GM21367 (cell line): Measurements from ENCODE around the gene AATK.

Experiments
- ATAC-seq: cut with Tn5 transposase; IDR thresholded peaks from one replicate; pipeline ENCODE4 v1.9.1; 2021; ENCODE audit not compliant: unreplicated experiment

Gene AATK

GRCh38 chr17:81131486-81132196 lies 34.4 kb downstream of the AATK start:
- ATAC-seq = no peak

DNA sequence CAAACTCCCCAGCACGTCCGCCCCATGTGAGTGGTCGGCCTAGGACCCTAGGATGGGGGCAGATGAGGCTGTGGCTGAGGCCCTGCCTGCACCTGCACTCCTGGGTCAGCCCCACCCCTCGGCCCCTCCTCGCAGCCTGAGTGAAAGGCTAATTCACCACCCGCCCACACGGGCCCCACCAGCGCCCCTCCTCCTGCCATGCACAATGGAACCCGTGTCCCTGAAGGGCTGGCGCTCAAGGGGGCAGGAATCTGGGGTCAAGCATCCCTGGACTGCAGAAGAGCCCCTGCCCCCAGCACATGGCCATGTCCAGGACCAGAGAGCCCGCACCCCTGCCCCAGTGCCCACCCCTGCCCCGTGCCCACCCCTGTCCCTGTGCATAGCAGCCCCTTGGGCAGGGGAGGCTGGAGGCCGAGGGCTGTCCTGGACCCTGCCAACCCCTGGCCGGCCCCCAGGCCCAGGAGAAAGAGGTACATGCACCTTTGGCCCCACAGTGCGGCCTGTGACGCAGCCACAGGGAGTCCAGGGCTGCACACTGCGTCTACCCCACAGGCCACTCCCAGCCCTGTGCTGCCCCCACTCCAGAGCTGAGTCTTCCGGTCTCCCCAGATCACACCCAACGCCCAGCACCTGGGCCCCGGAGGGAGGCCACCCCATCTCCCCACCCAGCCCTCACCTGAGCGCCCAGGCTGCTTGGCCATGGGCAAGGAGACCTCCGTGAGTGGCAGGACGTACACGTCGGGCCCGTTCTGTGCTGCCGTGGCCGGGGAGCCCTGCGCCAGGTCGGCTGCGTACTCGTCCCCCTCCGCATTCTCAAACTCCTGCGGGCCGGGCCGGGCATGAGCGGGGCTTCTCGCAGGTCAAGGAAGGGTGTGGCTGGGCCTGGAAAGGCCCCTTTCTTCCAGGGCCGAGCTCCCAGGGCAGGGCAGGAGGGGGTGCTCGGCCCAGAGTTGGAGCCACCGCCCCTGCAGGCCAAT lies 35.3 kb downstream of the AATK start:
- no peak for ATAC-seq

GRCh38 chr17:81129711-81130367 lies 36.2 kb downstream of the AATK start:
- no peak for ATAC-seq

DNA sequence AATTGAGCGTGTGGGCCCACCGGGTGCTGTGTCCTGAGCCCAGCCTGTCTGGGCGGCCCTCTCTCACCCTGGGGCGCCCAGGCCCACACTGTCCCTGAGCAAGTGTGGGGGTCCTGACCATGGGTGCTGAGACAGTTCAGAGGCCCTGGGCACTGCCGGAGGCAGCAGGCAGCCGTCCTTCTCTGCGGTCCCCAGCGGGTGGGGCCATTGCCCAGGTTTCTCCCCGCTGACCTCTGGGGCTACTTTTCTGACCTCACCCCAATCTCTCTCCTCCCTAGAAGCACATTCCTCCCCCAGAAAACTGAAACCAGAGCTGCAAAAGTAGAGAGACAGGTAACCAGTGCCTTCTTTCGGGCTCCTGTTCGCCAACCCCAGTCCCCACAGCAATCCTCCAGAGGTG lies 36.7 kb downstream of the AATK start:
- no peak for ATAC-seq

GRCh38 chr17:81128774-81129173 lies 37.2 kb downstream of the AATK start:
- no peak for ATAC-seq

GRCh38 chr17:81128338-81128737 lies 37.7 kb downstream of the AATK start:
- ATAC-seq = no peak

GRCh38 chr17:81127526-81128177 lies 38.4 kb downstream of the AATK start:
- ATAC-seq = no peak

DNA sequence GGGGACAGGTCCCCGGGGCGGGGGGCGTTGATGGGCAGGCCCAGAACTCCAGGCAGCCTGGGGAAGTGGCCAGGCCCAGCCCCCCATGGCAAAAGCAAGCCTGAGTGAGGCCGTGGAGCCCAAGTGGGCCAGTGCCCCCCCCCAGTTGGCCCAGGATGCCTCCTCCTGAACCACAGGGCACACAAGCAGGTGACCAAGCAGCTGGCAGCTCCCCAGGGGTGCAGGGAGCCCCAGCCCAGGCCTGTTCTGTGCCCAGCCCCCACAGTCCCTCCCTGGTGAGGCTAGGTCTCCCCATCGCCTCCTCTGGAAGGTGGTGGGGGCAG lies 38.9 kb downstream of the AATK start:
- no peak for ATAC-seq

DNA sequence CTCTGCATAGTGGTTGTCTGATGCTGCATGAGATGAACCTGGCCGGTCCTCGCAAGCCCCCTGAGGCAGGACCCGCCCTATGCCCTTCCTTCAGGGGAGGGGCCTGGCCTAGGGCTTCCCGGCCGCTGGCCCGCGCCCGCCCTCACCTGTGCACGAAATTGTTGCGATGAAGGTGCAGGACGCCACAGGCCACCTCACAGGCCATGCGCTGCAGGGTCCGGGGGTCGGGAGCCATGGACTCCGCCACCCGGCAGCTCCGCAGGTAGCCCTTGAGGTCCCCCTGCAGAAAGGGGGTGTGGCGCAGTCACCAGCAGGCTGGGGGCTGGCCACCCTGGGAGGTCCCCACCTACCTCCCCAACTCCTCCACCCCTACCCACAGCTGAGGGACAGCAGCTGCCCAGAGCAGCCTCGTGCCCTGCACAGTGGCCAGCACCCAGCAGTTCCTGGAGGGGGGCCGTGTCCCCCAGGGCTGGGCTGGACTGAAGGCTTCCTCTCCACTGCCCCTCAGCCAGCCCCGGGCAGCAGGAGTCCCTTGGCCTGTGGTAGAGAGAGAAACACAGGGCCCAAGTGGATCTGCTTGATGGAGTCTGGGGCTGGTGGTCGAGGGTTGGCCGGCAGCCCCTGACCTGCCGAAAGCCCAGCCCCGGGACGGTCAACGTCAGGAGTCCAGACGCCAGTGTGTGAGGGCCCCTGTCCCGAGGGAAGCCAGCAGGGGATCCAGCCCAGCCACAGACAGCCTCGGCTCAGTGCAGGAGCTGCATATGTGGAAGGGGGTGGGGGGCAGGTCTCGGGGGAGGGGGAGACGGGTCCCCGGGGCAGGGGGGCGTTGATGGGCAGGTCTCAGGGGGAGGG lies 39.5 kb downstream of the AATK start:
- ATAC-seq = no peak

DNA sequence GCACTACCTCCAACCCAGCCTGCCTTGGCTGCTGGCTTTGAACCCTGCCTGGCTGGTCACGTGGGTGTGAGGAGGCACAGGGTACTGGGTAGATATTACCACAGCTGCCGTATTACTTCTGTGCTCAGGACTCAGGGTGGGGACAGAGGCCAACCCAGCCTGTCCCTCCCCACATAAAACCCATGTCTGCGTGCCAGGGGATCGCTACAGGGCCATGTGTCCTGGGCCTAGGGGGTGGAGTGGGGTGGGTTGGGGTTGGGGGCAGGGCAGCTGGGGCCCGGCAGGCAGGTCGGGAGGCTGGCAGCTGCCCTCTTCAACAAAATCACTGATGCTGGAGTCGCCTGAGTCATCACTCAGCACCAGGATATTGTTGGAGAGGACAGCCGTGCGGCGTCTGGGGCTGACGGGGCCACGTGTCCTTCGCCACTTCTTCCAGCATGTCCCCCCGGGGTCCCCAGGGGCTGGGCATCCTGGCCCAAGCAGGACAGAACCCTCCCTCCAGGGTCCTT lies 40.4 kb downstream of the AATK start:
- ATAC-seq = no peak

- ATAC-seq = no peak
Observed at GRCh38 chr17:81124377-81124776, 41.6 kb downstream of the AATK start.

- ATAC-seq = no peak
Observed at GRCh38 chr17:81123052-81124048, 42.7 kb downstream of the AATK start.

DNA sequence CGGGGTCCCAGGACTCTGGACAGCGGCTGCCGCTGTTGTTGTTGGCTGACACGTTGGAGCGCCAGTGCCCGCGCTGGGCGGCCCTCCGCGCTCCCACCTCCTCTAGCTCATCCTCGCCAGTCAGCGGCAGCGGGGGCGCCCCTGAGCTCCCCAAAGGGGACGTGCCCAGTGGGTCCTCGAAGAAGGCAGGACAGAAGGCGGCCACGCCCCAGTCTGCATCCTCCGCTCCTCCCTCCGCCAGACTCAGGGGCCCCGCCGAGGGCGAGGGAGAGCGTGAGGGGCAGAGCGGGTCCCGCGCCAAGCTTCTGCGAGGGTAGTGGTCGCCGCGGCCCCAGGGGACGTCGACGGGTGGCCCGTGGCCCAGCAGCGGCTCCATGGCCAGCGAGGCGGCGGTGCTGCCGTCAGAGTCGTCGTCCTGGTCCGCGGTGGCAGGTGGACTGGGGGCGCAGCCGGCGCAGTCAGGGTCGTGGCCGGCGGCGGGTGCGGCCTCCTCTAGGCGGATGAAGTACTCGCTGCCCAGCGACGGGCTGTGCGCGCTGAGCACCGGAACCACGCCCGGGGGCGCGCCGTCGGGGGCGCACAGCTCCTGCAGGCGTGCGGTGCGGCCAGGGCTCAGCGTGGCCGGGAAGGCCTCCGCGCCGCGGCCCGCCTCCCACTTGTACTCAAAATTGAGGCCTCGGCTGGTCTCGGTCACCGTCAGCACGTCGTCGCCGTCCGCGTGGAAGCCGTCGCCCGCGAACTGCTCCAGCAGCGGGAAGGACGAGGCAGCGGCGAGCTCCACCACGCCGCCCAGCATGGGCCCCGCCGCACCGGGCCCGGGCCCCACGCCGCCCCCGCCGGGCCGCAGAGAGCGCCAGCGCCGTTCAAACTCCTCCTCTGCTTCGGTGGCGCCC lies 43.9 kb downstream of the AATK start:
- ATAC-seq = no peak

DNA sequence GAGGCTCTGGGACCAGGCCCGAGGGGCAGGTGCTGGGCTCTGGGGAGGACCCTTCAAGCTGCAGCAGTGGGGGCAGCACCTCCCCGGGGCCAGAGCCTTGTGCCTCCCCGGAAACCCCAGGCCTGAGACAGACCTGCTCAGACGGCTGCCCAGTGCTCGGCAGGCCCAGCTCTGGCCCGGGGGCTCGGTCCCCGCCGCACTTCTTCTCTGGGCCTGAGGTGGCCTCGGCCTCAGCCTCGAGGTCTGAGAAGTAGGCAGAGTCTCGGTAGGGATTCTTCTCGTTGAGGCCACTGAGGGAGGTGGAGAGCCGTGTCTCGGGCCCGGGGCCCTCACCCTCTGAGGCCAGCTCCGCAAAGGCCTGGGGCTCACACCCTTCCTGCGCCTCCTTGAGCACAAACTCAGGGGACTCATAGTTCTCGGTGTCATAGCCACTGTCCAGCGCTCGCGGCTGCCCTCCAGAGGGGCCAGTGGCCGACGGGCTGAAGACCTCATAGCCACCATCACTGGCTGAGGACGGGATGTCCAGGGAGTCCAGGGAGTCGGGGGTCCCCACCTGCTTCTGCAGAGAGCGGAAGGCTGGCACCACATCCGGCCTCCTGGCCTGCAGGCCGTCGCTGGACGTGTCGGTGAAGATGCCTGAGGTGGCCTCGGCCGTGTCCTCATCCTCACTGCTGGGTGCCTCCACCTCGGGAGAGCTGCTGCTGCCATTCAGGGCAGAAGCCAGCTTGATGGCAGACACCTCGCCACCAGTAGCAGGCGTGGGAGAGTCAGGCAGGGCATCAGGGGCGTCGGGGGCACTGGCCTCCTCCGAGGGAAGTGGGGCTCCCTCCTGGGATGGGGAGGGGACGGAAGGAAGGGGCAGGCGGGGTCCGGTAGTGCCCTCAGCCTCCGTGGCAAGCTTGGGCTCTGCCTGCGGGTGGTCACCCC lies 45.1 kb downstream of the AATK start:
- ATAC-seq = no peak

DNA sequence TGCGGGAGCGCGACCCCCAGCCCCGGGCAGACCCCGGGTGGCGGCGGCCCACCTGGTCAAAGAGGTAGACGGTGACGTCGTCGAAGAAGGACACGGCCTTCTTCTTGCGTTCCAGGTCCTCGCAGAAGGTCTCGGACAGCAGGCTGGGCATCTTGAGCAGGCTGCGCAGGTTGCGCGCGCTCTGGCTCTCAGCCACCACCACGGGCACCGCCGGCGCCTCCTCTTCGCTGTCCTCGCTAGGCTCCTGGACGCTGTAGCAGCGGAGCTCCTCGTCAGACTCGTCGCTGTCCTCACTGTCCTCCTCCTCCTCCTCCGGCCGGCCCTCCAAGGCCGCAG lies 45.9 kb downstream of the AATK start:
- no peak for ATAC-seq

GRCh38 chr17:81119223-81120148 lies 46.5 kb downstream of the AATK start:
- ATAC-seq = no peak
